Activated CD4-positive, alpha-beta T cell treated with anti-CD3 and anti-CD28 coated beads for 4 hours (primary cell): ENCODE data around the gene RAPGEF4.

Experiments used
- DNase-seq, 2 donors: peaks; one replicate each; pipeline ENCODE4 v3.0.0-alpha.2; 2020

The RAPGEF4 gene

GRCh38 chr2:173048522-173048896 lies 312.9 kb downstream of the RAPGEF4 start:
- DNase-seq, result no peak

GRCh38 chr2:173048897-173049661 lies 313.4 kb downstream of the RAPGEF4 start:
- DNase-seq, result no peak

- no peak for DNase-seq
Observed at GRCh38 chr2:173049831-173050230, 314.2 kb downstream of the RAPGEF4 start.

GRCh38 chr2:173050684-173051083 lies 315.0 kb downstream of the RAPGEF4 start:
- no peak for DNase-seq

- DNase-seq, result no peak
Observed at GRCh38 chr2:173051463-173052215, 316.0 kb downstream of the RAPGEF4 start.

- DNase-seq, result no peak
Observed at GRCh38 chr2:173053043-173053699, 317.5 kb downstream of the RAPGEF4 start.

- no peak for DNase-seq
Observed at GRCh38 chr2:173054466-173054865, 318.8 kb downstream of the RAPGEF4 start.

- DNase-seq, result no peak
Observed at GRCh38 chr2:173056705-173057364, 321.2 kb downstream of the RAPGEF4 start.

GRCh38 chr2:173058097-173058496 lies 322.5 kb downstream of the RAPGEF4 start:
- DNase-seq, result no peak

GRCh38 chr2:173058673-173059072 lies 323.0 kb downstream of the RAPGEF4 start:
- no peak for DNase-seq

GRCh38 chr2:173059292-173059691 lies 323.6 kb downstream of the RAPGEF4 start:
- no peak for DNase-seq

GRCh38 chr2:173059971-173060461 lies 324.4 kb downstream of the RAPGEF4 start:
- DNase-seq, result no peak

- DNase-seq, result no peak
Observed at GRCh38 chr2:173062801-173063200, 327.2 kb downstream of the RAPGEF4 start.

- no peak for DNase-seq
Observed at GRCh38 chr2:173064151-173064805, 328.6 kb downstream of the RAPGEF4 start.

- no peak for DNase-seq
Observed at GRCh38 chr2:173066887-173067676, 331.4 kb downstream of the RAPGEF4 start.

GRCh38 chr2:173075056-173075780 lies 339.6 kb downstream of the RAPGEF4 start:
- DNase-seq, result no peak

GRCh38 chr2:173075781-173076580 lies 340.3 kb downstream of the RAPGEF4 start, which contains the start of gene MAP3K20:
Gene MAP3K20, plus strand, starts transcription at chr2:173075846. Its CDS starts 15,186 bp downstream, at chr2:173091032.
- DNase-seq, result peak; percentile 27 to 32

- DNase-seq, result no peak
Observed at GRCh38 chr2:173076581-173077345, 341.1 kb downstream of the RAPGEF4 start.
